HCT116 (cell line): Measurements from ENCODE around the gene EHMT1.

Experiments
- EGR1 ChIP-seq: IDR thresholded peaks from 2 replicates; pipeline ENCODE4 v1.6.1; 2012; ENCODE audit warnings: low read depth
- EZH2 ChIP-seq: fragments of 200-600 bp; sonication (generic); IDR thresholded peaks from 2 replicates; pipeline ENCODE4 v1.6.1; 2017; ENCODE audit warnings: antibody characterized with exemption, mixed run types
- EZH2phosphoT487 ChIP-seq: fragments of 200-600 bp; IDR thresholded peaks from 2 replicates; pipeline ENCODE4 v1.6.1; 2018; ENCODE audit warnings: antibody characterized with exemption, borderline replicate concordance
- POLR2AphosphoS5 ChIP-seq: IDR thresholded peaks from 2 replicates; pipeline ENCODE4 v1.6.1; 2011; ENCODE audit warnings: mild to moderate bottlenecking, low read depth, low read length, moderate library complexity
- SP1 ChIP-seq: IDR thresholded peaks from 2 replicates; pipeline ENCODE4 v1.6.1; 2012; ENCODE audit warnings: low read depth
- ZFX ChIP-seq: fragments of 450-650 bp; IDR thresholded peaks from 2 replicates; pipeline ENCODE4 v1.6.1; 2017
- TF ChIP-seq, protein P1 (sequence below), 3 experiments: fragments of 200-600 bp in 1 of 3; sonication (generic) in 1 of 3; IDR thresholded peaks in 2 of 3; conservative IDR thresholded peaks in 1 of 3; 2 replicates each; pipeline ENCODE4 v1.5.1; 2012 to 2017; ENCODE audit warnings: low read depth in 2 of 3, low read length in 2 of 3, antibody characterized with exemption in 1 of 3, borderline replicate concordance in 1 of 3, control low read depth in 1 of 3, mild to moderate bottlenecking in 1 of 3, mixed read lengths in 1 of 3, mixed run types in 1 of 3, moderate library complexity in 1 of 3; ENCODE audit not compliant: insufficient read depth in 1 of 3

- TF ChIP-seq EZH2phosphoT487 (no peak), EZH2 (no peak), POLR2AphosphoS5 (no peak), EGR1 (no peak), SP1 (no peak), ZFX (no peak)
- TF ChIP-seq, protein P1, sequence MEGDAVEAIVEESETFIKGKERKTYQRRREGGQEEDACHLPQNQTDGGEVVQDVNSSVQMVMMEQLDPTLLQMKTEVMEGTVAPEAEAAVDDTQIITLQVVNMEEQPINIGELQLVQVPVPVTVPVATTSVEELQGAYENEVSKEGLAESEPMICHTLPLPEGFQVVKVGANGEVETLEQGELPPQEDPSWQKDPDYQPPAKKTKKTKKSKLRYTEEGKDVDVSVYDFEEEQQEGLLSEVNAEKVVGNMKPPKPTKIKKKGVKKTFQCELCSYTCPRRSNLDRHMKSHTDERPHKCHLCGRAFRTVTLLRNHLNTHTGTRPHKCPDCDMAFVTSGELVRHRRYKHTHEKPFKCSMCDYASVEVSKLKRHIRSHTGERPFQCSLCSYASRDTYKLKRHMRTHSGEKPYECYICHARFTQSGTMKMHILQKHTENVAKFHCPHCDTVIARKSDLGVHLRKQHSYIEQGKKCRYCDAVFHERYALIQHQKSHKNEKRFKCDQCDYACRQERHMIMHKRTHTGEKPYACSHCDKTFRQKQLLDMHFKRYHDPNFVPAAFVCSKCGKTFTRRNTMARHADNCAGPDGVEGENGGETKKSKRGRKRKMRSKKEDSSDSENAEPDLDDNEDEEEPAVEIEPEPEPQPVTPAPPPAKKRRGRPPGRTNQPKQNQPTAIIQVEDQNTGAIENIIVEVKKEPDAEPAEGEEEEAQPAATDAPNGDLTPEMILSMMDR (IDR thresholded peaks at IDR 0.05 in 2 of 3, conservative IDR thresholded peaks at IDR 0.05 in 1 of 3; ENCODE audit: borderline replicate concordance in 1 of 3, insufficient read depth in 1 of 3, low read depth in 2 of 3, low read length in 2 of 3) = no peak
Measured at GRCh38 chr9:137586854-137587253, 32.0 kb upstream of the EHMT1 start.
